ENCODE measurements around the gene TUT4. TPM values are rescaled to one million over a fixed set of nuclear protein-coding genes. Genes with fewer than 3 reads are reported as not detected.

The TUT4 gene, protein sequence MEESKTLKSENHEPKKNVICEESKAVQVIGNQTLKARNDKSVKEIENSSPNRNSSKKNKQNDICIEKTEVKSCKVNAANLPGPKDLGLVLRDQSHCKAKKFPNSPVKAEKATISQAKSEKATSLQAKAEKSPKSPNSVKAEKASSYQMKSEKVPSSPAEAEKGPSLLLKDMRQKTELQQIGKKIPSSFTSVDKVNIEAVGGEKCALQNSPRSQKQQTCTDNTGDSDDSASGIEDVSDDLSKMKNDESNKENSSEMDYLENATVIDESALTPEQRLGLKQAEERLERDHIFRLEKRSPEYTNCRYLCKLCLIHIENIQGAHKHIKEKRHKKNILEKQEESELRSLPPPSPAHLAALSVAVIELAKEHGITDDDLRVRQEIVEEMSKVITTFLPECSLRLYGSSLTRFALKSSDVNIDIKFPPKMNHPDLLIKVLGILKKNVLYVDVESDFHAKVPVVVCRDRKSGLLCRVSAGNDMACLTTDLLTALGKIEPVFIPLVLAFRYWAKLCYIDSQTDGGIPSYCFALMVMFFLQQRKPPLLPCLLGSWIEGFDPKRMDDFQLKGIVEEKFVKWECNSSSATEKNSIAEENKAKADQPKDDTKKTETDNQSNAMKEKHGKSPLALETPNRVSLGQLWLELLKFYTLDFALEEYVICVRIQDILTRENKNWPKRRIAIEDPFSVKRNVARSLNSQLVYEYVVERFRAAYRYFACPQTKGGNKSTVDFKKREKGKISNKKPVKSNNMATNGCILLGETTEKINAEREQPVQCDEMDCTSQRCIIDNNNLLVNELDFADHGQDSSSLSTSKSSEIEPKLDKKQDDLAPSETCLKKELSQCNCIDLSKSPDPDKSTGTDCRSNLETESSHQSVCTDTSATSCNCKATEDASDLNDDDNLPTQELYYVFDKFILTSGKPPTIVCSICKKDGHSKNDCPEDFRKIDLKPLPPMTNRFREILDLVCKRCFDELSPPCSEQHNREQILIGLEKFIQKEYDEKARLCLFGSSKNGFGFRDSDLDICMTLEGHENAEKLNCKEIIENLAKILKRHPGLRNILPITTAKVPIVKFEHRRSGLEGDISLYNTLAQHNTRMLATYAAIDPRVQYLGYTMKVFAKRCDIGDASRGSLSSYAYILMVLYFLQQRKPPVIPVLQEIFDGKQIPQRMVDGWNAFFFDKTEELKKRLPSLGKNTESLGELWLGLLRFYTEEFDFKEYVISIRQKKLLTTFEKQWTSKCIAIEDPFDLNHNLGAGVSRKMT (N-terminal part only)
- total RNA-seq (ENCODE audit: low replicate concordance), result 14.3 and 15.9 TPM in 2 replicates

DNA sequence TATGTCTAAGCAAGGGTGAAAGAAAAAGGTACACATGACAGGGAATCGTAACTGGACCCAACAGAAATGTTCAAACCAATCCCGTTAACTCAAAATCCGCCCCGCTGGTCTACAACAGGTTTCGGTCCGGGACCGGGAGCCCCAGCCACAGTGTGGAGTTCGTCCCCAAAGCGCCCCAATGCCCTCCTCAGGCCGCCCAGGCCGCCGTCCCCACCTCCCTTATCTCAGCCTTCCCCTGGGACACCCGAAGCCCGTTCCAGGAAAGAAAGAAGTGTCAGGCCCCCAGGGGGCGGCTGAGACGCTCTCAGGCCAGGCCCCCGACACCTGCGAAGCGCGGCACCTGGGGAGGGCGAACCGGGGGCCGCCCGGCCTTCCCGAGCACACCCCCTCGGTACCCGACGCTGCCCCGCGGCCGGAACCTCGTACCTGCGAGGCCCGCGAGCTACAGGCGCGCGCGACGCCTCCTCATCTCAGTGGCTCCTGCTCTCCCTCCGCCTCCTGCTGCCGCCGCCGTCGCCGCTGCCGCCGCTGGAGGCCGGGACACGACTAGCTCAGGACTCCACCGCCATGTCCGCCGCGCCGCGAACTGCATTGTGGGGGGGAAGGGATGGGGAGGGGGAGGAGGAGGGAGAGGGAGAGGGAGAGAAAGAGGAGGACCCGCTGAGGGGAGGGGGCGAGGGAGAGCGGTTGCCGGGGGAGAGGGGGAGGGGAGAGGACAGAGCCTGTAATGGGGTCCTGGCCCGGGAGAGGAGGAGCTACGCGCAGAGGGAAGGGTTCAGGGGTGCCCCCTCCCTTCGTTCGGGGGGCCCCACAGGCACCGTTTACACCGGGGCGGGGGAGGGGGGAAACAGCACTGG, at the start of gene TUT4:
TUT4 (minus strand) TSS at position 588 of the 857 bp plus-strand sequence. CDS start 26,812 bp downstream, outside the sequence.

DNA sequence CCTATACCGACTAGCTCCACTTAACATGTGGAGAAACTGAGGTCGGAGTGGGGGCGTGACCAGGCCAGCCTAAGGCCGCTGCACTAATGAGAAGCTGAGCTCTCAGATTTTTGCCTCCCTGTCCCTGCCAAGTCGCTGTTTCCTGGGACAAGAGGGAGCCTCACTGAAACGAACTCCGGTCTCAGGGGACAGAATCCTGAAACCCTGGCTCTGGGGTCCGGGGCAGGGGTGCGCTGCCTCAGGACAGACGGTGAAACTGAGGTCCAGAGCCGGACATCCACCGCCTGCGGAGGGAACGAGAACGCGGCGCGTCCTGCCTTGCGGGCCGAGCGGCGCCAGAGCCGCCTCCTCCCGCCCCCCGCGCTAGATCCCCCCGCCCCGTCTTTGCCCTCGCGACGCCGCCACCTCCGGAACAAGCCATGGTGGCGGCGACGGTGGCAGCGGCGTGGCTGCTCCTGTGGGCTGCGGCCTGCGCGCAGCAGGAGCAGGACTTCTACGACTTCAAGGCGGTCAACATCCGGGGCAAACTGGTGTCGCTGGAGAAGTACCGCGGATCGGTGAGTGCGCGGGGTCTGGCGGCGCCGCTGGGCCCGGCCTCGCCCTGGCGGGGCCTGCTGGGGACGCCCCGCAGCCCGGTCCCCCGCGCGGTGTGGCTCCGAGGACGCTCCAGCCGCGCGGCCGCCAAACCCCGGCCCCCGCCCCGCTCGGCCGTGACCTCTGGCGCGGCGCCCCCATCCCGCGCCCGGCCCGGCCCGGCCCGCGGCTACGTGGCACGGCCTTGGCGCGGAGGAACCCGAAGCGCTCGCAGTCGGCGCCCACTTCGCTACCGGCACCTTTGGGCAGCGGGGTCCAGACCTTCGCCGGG, 49.3 kb upstream of the TUT4 start, which contains the start of gene GPX7:
GPX7 (plus strand) TSS at position 381 of the 865 bp plus-strand sequence; CDS start at position 420, 39 bp downstream.

DNA sequence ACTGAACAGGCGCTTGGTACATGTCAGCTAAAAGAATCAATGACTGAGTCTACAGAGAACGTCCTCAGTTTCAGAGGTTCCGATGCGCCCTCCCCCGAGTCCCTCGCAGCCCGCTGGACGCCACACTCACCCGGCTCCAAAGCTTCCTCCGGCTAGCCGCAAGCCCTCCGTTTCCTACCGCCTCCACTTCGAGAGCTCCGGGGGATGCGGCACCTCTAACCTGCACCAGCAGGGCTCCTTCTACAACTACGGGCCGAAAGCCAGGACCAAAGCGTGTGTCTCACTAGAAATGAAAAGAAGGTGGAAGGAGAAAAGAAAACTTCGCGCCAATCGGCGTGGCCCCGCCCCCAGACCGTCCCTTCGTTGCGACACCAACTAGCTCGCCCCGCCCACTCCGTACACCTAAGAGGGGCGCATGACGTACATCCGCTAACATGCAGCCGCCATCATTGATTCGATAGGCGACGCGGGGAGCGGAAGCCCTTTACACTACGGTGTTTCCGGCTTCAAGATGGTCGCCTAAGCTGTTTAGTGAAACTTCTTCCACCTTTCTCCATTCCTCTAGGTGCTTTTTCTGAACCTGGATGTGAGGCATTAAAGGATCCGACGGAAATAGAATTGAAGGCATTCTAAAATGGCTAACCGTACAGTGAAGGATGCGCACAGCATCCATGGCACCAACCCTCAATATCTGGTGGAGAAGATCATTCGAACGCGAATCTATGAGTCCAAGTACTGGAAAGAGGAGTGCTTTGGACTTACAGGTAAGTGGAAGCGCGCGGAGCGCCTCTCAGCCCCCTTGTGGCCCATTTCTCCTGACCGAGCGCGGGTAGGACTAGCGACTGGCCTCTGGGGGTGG, 148.5 kb downstream of the TUT4 start, which contains the start of the genes ORC1 and PRPF38A:
ORC1 (minus strand) TSS at position 308 of the 859 bp plus-strand sequence. CDS start 2,200 bp downstream, outside the sequence.
PRPF38A (plus strand) TSS at position 487 of the 859 bp plus-strand sequence; CDS start at position 635, 148 bp downstream.

Other genes starting within 250 kb of the TUT4 start
- gene CC2D1B, start 186.9 kb downstream of the TUT4 start, total RNA-seq (ENCODE audit: low replicate concordance), result 16.0 and 26.0 TPM in 2 replicates
- under 0.01 and 1.9 TPM in 2 replicates for gene ORC1, start 148.7 kb downstream of the TUT4 start, total RNA-seq (ENCODE audit: low replicate concordance)
- gene PRPF38A, start 148.5 kb downstream of the TUT4 start, total RNA-seq (ENCODE audit: low replicate concordance), result 6.5 and 8.1 TPM in 2 replicates
- gene GPX7, start 49.3 kb upstream of the TUT4 start, total RNA-seq (ENCODE audit: low replicate concordance), result 12.8 and 18.9 TPM in 2 replicates
- gene SHISAL2A, start 80.1 kb upstream of the TUT4 start, total RNA-seq (ENCODE audit: low replicate concordance), result not detected in 2 replicates
- 7.8 and 9.5 TPM in 2 replicates for gene COA7, start 145.3 kb upstream of the TUT4 start, total RNA-seq (ENCODE audit: low replicate concordance)
- gene ZYG11B, start 173.4 kb upstream of the TUT4 start, total RNA-seq (ENCODE audit: low replicate concordance), result 16.5 and 25.6 TPM in 2 replicates

Data from smooth muscle cell of the coronary artery (primary cell).